GOT3 (cell line): ENCODE data around the gene CSMD2.
A peak's percentile ranks its signal among the peaks of the same experiment; 100 is the strongest.

Experiments
- DNase-seq: peaks from one replicate; lab custom pipeline; 2025; ENCODE audit warnings: mixed read lengths; lab: John Stamatoyannopoulos, UW

The CSMD2 gene

DNA sequence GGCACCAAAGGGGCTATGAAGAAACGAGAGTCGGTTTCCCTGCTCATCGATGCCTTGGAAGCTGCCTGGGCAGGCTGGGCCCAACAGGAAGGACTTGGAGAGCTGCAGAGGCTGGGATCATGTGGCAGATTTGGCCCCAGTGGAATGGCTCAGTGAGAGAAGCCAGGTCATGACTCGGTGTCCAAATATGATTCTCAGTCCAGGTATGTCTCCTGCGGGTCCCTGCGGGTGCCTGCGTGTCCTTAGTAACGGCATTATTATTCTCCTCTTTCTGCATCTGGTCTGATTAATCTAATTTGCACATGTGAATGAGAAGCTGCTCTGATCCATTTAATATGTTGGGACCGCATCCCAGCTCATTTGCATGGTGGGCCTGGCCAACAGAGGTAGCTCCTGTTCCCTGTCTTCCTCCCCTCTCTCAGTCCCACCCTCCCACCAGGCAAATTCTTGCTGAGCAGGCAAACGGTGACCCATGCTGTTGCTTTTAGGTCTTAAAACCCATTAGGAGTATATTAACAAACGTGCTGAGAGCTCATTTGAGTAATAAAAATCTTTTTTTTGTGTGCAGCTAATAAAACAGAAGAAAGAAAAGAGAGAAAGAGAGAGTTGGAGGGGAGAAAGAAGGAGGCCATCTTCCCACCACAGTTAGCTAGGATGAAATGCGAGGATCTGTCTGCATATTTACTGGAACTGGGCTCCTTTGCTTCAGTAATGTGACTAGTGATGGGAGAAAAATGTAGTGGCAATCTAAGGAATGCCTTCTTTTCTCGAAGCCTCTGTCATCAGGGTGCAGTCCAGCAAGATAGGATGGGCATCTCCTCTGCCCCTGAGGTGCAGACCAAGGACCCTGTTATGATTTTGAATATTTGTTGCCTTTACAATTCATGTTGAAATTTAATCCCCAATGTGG lies 167.6 kb downstream of the CSMD2 start:
- DNase-seq: no peak

DNA sequence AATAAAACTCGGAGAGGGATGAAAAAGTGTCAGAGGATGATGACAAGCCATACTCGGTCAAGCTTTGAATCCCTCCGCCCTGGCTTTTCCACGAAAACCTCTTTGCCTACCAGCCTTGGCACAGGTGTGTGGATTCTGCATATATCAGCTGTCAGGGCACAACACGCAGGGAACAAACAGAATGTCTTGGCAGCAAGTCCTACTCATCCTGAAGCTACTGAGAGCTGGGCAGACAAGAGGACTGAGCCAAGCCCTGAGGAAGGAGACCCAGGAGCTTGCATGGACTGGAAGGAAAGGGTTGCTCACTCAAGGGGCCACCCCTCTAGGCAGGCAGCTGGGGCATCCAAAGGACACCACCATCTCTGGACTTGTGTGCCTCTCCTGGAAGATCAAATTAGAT lies 168.7 kb downstream of the CSMD2 start:
- DNase-seq: no peak

DNA sequence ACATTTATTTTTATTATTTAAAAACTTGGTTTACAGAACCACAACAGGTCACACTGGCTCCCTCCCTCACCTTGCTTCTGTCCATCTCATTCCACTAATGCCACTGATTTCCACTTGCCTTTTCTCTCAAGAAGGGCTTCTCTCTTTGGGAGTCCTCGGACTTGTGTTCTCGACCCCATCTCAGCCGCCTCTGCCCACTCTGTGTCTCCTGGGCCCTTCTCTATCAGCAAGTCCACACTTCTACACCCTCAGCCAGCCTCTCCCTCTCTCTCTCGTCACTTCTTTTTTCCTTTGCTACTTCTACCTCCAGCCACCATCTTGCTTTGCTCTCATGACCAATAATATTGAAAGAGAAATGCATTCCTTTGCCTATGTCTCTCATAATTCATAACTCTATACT lies 171.7 kb downstream of the CSMD2 start:
- no peak for DNase-seq

DNA sequence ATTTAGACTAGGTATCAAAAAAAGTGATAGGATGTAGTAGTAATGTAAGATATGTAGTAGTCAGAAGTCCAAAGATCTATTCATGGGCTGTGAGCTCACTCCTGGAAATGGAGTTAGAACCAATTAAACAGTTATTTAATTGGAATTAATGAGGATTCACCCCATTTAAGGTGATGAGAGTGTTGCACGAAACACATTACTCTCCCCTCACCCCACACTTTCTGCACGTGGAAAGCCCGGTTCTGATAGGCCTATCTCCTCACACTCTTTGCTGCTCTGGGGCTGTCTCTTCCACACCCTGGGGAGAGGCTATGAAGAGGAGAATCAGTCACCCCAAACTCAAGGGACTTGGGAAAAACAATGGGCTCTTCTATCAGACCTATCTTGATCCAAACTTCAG lies 174.7 kb downstream of the CSMD2 start:
- no peak for DNase-seq

DNA sequence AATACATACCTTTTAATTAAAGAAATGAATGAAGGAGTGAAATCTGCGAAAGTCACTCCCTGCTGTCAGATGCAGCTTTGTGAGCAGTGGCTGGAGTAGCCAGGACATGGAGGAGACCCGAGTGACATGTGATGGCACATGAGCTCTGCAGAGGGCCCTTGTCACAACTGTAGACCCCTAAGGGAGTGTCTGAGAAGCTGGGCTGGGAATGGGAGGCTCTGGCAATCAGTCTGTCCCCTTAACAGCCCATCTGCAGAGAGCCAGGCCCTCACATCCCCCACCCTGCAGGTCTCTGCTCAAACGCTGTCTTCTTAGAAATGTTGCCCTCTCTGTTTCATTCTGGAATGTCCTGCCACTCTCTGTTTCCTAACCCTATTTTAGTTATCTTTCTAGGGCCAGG lies 176.9 kb downstream of the CSMD2 start:
- DNase-seq: no peak

- peak; percentile 7 for DNase-seq
These were observed 178.5 kb downstream of the CSMD2 start for GRCh38 chr1:33986390-33987095.

DNA sequence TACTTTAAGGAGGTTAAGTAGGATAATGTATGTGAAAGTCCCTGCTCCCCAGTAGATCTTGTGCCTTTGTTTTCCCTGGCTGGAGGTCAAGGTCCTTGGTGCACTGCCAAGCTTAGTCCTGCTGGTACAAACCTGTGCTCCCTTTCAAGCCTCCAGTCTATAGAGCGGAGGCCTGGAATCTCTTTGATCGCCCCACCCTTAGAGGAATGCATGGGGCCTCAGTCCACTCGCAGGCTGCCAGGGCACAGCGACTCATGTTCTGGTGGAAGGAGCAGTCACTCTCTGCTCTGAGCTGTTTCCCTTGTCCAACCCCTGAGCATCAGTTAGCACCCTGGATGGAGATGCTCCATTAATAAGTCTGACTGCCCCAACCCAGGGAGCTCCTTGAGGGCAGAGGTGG lies 179.4 kb downstream of the CSMD2 start:
- no peak for DNase-seq

- no peak for DNase-seq
These were observed 180.0 kb downstream of the CSMD2 start for GRCh38 chr1:33984906-33985565.

- DNase-seq: no peak
These were observed 182.6 kb downstream of the CSMD2 start for GRCh38 chr1:33982419-33982818.

- DNase-seq: no peak
These were observed 185.7 kb downstream of the CSMD2 start for GRCh38 chr1:33979341-33979740.

- no peak for DNase-seq
These were observed 189.1 kb downstream of the CSMD2 start for GRCh38 chr1:33975961-33976360.

DNA sequence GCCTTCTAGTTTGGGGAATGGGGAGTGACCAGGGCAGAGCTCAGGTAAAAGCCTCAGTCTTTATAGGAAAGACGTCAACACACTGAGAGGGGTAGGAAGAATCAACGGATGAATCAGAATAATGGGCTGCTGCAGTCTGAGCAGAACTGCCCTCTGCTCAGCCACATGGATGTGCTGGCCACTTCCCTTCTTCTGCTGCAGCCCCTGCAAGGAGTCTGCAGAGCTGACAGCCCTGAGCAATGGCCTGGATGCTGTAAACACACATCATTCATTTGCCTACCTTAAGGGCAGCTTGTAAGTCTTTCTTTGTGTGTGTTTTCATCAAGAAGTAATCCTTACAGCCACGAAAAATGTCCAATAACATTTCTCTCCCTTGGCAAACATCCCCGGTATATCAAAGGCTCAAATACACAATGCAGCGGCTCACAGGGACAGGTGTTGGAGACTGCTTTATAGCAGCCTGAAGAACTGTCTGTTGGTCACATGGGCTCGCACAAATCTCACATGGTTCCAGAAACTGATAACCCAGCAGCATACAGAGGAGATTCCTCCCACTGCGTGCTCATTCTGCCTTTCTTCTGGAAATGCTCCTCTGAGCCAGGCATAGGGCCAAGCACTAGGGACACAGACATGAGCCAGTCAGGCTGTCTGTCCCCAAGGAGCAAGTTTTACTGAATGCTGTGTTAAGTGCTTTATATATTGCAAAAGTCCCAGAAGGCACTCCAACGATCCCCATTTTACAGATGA lies 191.1 kb downstream of the CSMD2 start:
- DNase-seq: no peak

DNA sequence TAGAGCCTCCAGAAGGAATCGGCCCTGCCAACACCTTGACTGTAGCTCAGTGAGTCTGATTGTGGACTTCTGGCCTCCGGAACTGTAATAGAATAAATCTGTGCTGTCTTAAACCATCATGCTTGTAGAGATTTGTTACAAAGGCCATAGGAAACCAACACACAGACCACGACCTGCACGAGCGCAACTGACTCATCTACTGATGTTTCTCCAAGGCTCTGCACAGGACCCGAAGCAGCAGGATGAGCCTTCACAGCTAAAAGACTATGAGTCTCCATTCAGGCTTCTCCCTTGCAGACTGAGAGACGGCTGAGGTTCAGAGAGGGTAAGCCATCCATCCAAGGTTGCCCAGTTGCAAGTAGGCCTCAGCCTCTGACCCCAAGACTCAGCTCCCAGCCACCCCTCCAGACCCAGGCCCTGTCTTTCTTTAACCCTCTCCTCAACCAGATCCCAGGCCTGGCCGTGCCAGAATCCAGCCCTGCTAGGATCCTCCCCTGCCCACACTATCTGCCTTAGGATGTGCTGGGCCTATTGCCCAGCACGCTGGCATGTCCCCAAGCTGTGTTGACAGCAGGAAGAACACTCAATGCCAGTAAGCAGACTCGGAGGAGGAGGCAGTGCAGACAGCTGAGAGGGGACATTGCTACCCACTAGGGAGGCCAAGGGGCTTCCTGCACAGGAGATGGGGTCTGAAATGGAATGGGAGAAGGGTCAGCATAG lies 192.2 kb downstream of the CSMD2 start:
- DNase-seq: no peak

DNA sequence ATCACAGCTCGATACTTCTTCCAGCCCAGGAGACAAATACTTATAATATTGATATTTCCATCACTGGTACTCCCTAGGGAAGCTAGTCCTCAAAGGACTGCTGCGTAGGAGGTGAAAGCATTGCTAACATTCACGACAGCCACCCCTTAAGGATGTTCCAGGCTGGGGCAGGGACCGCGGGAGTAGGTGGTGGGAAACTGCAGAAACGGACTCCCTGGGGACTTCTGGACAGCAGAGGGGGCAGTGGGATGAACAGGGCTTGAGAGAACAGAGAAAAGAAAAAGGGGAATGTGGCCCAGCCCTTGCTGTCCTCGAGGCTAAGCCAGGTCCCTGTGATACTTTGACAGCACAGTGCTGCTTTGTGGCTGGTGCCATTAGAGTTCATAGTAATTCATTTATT lies 193.1 kb downstream of the CSMD2 start:
- no peak for DNase-seq

- no peak for DNase-seq
These were observed 193.9 kb downstream of the CSMD2 start for GRCh38 chr1:33971018-33971710.

- DNase-seq: no peak
These were observed 194.7 kb downstream of the CSMD2 start for GRCh38 chr1:33970148-33970825.

GRCh38 chr1:33966346-33967141 lies 198.5 kb downstream of the CSMD2 start:
- DNase-seq: no peak

DNA sequence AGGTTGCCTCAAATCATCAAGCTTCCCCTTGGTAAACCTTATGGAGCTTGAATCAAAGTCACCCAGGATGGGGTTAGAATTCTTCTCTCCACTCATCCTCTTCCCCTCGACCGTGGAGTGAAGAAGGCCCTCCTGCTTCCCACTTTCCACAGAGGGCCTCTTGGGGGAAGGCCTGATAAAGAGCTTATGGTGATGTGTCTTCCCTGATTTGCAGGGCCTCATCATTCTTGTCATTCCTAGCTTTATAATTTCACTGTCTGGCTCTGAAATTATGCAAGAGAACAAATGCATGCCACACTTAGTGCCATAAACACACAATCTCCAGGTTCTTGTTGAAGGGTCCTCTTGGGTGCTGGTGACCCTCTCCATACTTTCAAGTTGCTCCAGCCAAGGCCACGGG lies 199.9 kb downstream of the CSMD2 start:
- no peak for DNase-seq

- DNase-seq: no peak
These were observed 203.0 kb downstream of the CSMD2 start for GRCh38 chr1:33962061-33962460.
